Esophagus (tissue), 2 donors: ENCODE data around the gene STX4. TPM values are rescaled to one million over a fixed set of nuclear protein-coding genes. Genes with fewer than 3 reads are reported as not detected.

Experiments
- H3K27ac ChIP-seq, 2 donors: one replicate each; pipeline ENCODE4 v1.5.1; 2013; ENCODE audit warnings: low read depth in 2 of 2, mild to moderate bottlenecking in 2 of 2, inconsistent platforms in 1 of 2, low read length in 1 of 2, moderate library complexity in 1 of 2
- H3K27me3 ChIP-seq, 2 donors: one replicate each; pipeline ENCODE4 v1.6.1; 2013; ENCODE audit warnings: low read length in 2 of 2, control low read depth in 1 of 2, mild to moderate bottlenecking in 1 of 2; ENCODE audit not compliant: insufficient read depth in 2 of 2, control insufficient read depth in 1 of 2
- H3K36me3 ChIP-seq, 2 donors: one replicate each; pipeline ENCODE4 v1.6.1; 2013; ENCODE audit warnings: low read length in 1 of 2; ENCODE audit not compliant: control insufficient read depth in 2 of 2, insufficient read depth in 2 of 2
- H3K4me1 ChIP-seq, 2 donors: one replicate each; pipeline ENCODE4 v1.6.1; 2013; ENCODE audit warnings: low read length in 1 of 2; ENCODE audit not compliant: control insufficient read depth in 2 of 2, insufficient read depth in 2 of 2
- H3K4me3 ChIP-seq, 2 donors: one replicate each; pipeline ENCODE4 v1.5.1; 2013; ENCODE audit warnings: low read length in 2 of 2, mild to moderate bottlenecking in 2 of 2, low read depth in 1 of 2, moderate library complexity in 1 of 2
- H3K9me3 ChIP-seq, 2 donors: one replicate each; pipeline ENCODE4 v1.6.1; 2013; ENCODE audit warnings: mild to moderate bottlenecking in 2 of 2, low read depth in 1 of 2, low read length in 1 of 2, moderate library complexity in 1 of 2; ENCODE audit not compliant: control insufficient read depth in 2 of 2, insufficient read depth in 1 of 2
- WGBS, 2 donors: extraction: QIAGEN DNeasy Blood & Tissue Kit; methylation state at CpG; one replicate each; pipeline ENCODE4 v1.1.7; 2013; 5-methylcytosine and 5-hydroxymethylcytosine counted together
- polyA plus RNA-seq, 2 donors: library from polyadenylated mRNA; stranded (reverse); fragments of 200-250 nt; gene quantifications; one replicate each; pipeline ENCODE4 v1.2.3, GENCODE V29; 2013
- donor health status: healthy with polysubstance abuse.
- donor health status: Bipolar disorder and iron deficiency.

STX4 gene
- polyA plus RNA-seq, 2 donors: 49.7 to 54.1 TPM

- Histone ChIP-seq H3K4me1 (peaks cover 0 to 3% of the 10 kb centered on the region in 2 donors), H3K4me3 (no peak overlapping the region), H3K27me3 (no peaks in the 10 kb centered on the region), H3K36me3 (peaks cover 0 to 34% of the 10 kb centered on the region in 2 donors), H3K9me3 (no peaks in the 10 kb centered on the region), H3K27ac (no peak overlapping the region)
- 63 to 67% methylated on average over 8 of the region's 8 CpGs for WGBS, 2 donors
Measured at GRCh38 chr16:31085411-31085810, 52.1 kb downstream of the STX4 start.

DNA sequence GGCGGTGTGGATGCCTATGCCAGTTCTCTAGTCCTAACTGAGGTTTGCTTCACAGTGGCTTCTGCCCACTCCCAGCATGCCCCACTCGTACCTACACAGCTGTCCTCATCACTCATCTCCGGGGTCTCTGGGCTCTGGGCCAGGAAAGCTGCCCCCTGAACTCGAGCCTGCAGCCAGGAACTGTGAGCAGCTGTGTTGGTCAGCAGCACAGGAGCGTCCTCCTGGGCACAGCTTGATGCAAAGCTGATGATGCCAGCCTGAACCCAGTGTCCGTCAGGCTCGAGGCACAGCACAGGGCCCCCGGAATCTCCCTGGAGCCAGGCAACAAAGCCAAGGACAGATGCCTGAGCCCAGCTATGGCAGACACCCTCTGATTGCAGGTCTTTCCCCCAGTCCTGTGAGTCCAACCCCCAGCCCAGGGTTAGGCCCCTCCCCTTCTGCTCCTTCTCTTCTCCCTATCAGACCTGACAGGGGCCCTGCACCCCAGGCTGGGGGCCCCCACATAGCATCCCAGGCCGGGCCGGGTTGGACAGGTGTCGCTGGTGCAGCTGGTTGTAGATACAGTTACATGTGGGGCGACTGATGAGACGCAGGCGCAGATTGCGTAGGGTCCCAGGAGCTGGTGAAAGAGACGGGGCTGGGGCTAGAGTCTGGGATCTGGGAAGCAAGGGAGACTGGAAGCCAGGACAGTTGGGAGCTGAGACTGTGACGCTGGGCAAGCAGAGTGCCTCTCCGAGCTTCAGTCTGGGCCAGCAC lies 52.7 kb downstream of the STX4 start:
- H3K27ac ChIP-seq: no peak overlapping the region
- H3K4me1 ChIP-seq: peaks cover 0 to 3% of the 10 kb centered on the region in 2 donors
- peaks cover 0 to 33% of the 10 kb centered on the region in 2 donors for H3K36me3 ChIP-seq
- H3K27me3 ChIP-seq: no peaks in the 10 kb centered on the region
- WGBS, 2 donors: 86 to 88% methylated on average over 18 of the region's 18 CpGs
- no peaks in the 10 kb centered on the region for H3K9me3 ChIP-seq
- H3K4me3 ChIP-seq: no peak overlapping the region

GRCh38 chr16:31086629-31086906 lies 53.2 kb downstream of the STX4 start:
- Histone ChIP-seq H3K9me3 (no peaks in the 10 kb centered on the region), H3K4me3 (no peak overlapping the region), H3K27ac (no peak overlapping the region), H3K4me1 (peaks cover 0 to 3% of the 10 kb centered on the region in 2 donors), H3K36me3 (peaks cover 0 to 33% of the 10 kb centered on the region in 2 donors), H3K27me3 (no peaks in the 10 kb centered on the region)
- WGBS, 2 donors: 81 to 84% methylated on average over 5 to 6 of the region's 6 CpGs

- Histone ChIP-seq H3K4me3 (no peak overlapping the region), H3K27me3 (no peaks in the 10 kb centered on the region), H3K27ac (no peak overlapping the region), H3K9me3 (no peaks in the 10 kb centered on the region), H3K4me1 (peaks cover 0 to under 1% of the 10 kb centered on the region in 2 donors), H3K36me3 (peaks cover 0 to 31% of the 10 kb centered on the region in 2 donors)
- WGBS, 2 donors: 88 to 94% methylated on average over 8 of the region's 8 CpGs
Measured at GRCh38 chr16:31087481-31087880, 54.1 kb downstream of the STX4 start.

DNA sequence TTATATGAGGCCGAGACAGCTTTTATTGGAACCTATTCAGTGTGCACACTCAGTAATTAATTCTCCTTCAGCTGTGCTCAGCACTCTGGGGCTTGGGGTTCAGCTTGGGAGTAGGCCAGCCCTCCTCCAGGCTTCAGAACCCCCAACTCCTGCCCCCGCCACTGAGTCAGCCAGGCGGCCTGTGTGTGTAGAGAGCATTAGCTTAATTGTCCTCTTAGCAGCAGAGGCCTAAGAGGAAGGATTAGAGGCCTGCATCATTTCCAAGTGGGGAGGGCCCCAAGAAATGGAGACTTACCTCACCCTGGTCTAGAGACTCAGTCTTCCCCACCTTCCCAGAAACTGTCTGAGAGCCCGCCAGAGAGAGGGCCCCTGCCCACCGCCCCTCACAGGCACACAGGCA lies 54.6 kb downstream of the STX4 start:
- H3K27me3 ChIP-seq: no peaks in the 10 kb centered on the region
- WGBS, 2 donors: 77% methylated on average over 5 of the region's 5 CpGs
- no peak overlapping the region for H3K4me3 ChIP-seq
- no peak overlapping the region for H3K27ac ChIP-seq
- H3K36me3 ChIP-seq: peaks cover 0 to 27% of the 10 kb centered on the region in 2 donors
- no peaks in the 10 kb centered on the region for H3K9me3 ChIP-seq
- peaks cover 0 to 2% of the 10 kb centered on the region in 2 donors for H3K4me1 ChIP-seq

DNA sequence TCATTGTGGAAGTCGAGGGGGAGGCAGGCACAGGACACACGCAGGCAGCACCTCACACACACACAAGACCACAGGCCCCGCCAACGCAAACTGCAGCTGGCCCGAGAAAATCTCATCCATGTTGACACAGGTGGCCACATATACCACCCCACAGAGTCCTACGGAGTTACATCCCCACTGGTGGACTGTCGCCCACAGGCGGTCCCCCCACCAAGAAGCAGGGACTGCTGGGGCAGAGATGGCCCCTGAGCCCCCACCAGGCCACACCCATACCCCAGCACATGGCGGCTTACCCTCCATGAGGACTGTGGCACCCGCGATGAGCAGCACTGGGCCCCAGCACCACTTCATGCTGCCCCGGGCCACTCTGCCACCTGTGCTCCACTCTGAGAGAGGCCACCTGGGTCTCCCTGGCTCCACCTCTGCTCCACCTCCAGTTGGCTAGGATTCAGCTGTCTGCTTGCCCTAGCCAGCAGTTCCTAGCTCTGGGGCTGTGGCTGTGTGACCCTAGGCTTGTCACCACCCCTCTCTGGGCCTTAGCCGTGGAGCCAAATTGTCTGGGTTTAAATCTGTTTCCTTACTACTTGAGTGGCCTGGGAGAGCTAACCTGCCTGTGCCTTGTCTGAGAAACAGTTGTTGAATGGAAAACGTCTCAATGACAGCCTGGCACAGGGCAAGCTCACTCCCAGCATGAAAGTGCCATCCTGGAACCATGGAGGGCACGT lies 55.3 kb downstream of the STX4 start, which contains the start of gene PRSS53:
Gene PRSS53 (minus strand): TSS at position 485 of the 725 bp plus-strand sequence. CDS start 134 bp downstream, at position 351.
- H3K27me3 ChIP-seq: no peaks in the 10 kb centered on the region
- peaks cover 0 to 2% of the 10 kb centered on the region in 2 donors for H3K4me1 ChIP-seq
- no peaks in the 10 kb centered on the region for H3K9me3 ChIP-seq
- 74 to 80% methylated on average over 12 to 15 of the region's 15 CpGs for WGBS, 2 donors
- H3K4me3 ChIP-seq: no peak within 1 kb of the TSS
- H3K36me3 ChIP-seq: peaks cover 0 to 24% of the 10 kb centered on the region in 2 donors
- H3K27ac ChIP-seq: no peak within 1 kb of the TSS

DNA sequence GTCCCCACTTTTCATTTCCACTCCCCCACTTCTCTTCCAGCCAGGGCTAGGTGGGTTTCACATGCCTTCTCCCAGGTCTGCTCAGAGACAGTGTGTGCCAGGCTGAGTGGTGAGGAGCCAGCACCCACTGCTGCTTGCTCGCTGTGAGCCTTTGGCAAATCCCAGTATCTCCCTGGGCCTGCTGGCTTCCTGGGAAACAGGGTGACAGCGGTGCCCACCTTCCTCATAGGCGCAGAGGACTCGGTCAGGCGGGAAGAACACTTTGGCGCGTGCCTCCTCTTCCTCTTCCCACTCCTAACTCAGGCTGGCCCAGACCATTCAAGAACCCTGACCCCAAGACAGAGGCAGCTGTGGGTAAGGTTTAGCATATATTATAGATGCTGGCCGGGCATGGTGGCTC lies 55.8 kb downstream of the STX4 start:
- Histone ChIP-seq H3K27me3 (no peaks in the 10 kb centered on the region), H3K4me1 (peaks cover 0 to 4% of the 10 kb centered on the region in 2 donors), H3K9me3 (no peaks in the 10 kb centered on the region), H3K27ac (no peak overlapping the region), H3K36me3 (peaks cover 0 to 22% of the 10 kb centered on the region in 2 donors), H3K4me3 (no peak overlapping the region)
- WGBS, 2 donors: 94 to 97% methylated on average over 8 of the region's 8 CpGs

Other genes starting within 250 kb of the STX4 start
- 1 to 10 TPM; 3.4 to 4.9 TPM for gene ZNF629, start 246.4 kb upstream of the STX4 start, polyA plus RNA-seq
- gene BCL7C, start 139.5 kb upstream of the STX4 start, polyA plus RNA-seq: 10 to 100 TPM; 21.8 to 33.9 TPM
- 1 to 10 TPM; 2.2 to 3.3 TPM for gene CTF1, start 136.9 kb upstream of the STX4 start, polyA plus RNA-seq
- gene FBXL19, start 110.0 kb upstream of the STX4 start, polyA plus RNA-seq: 10 to 100 TPM; 10.7 to 35.6 TPM
- gene ORAI3, start 84.5 kb upstream of the STX4 start, polyA plus RNA-seq: 10 to 100 TPM in 1 of 2 donors, 1 to 10 TPM in 1; 8.5 to 11.6 TPM
- 1 to 10 TPM; 6.8 to 9.6 TPM for gene SETD1A, start 75.8 kb upstream of the STX4 start, polyA plus RNA-seq
- gene HSD3B7, start 48.4 kb upstream of the STX4 start, polyA plus RNA-seq: 10 to 100 TPM in 1 of 2 donors, 1 to 10 TPM in 1; 6.6 to 12.1 TPM
- gene STX1B, start 22.9 kb upstream of the STX4 start, polyA plus RNA-seq: 1 to 10 TPM in 1 of 2 donors, under 1 TPM in 1; 0.29 to 1.6 TPM
- 1 to 10 TPM; 5.8 to 6.6 TPM for gene ZNF668, start 40.7 kb downstream of the STX4 start, polyA plus RNA-seq
- 1 to 10 TPM; 3.4 to 8.1 TPM for gene ZNF646, start 40.9 kb downstream of the STX4 start, polyA plus RNA-seq
- 1 to 10 TPM in 1 of 2 donors, under 1 TPM in 1; 1.00 to 2.9 TPM for gene PRSS53, start 55.4 kb downstream of the STX4 start, polyA plus RNA-seq
- 10 to 100 TPM; 18.5 to 39.2 TPM for gene VKORC1, start 61.2 kb downstream of the STX4 start, polyA plus RNA-seq
- gene BCKDK, start 74.8 kb downstream of the STX4 start, polyA plus RNA-seq: 10 to 100 TPM; 13.0 to 23.1 TPM
- 10 to 100 TPM; 28.3 to 33.6 TPM for gene KAT8, start 84.1 kb downstream of the STX4 start, polyA plus RNA-seq
- gene PRSS8, start 102.2 kb downstream of the STX4 start, polyA plus RNA-seq: 100 to 1,000 TPM in 1 of 2 donors, 10 to 100 TPM in 1; 64.3 to 201 TPM
- gene PRSS36, start 116.5 kb downstream of the STX4 start, polyA plus RNA-seq: 1 to 10 TPM; 1.7 to 2.4 TPM
- gene FUS, start 146.6 kb downstream of the STX4 start, polyA plus RNA-seq: 100 to 1,000 TPM; 134 to 170 TPM
- gene PYCARD, start 169.2 kb downstream of the STX4 start, polyA plus RNA-seq: 10 to 100 TPM; 51.7 to 79.2 TPM
- under 1 TPM; 0.02 to 0.04 TPM for gene TRIM72, start 180.6 kb downstream of the STX4 start, polyA plus RNA-seq
- gene PYDC1, start 183.6 kb downstream of the STX4 start, polyA plus RNA-seq: not detected
- under 1 TPM; 0.44 to 0.57 TPM for gene ITGAM, start 226.4 kb downstream of the STX4 start, polyA plus RNA-seq